Adipocyte (in vitro differentiated cells): Measurements from ENCODE around the gene WWP2.
"Not testable (repeated sequence)": the region's sequence is repeated elsewhere in the genome, so short reads cannot be mapped to it uniquely, and the experiment has no call there.

ENCODE experiments used
- DNase-seq: peaks from one replicate; pipeline ENCODE4 v3.0.0-alpha.2; 2015; ENCODE audit warnings: low read depth
- H3K27me3 ChIP-seq: replicated peaks from 2 replicates; pipeline ENCODE4 v1.7.0; 2013; ENCODE audit warnings: mild to moderate bottlenecking, low read length, moderate library complexity; ENCODE audit not compliant: control insufficient read depth, insufficient read depth
- H3K36me3 ChIP-seq: 2 replicates; pipeline ENCODE4 v1.7.0; 2013; ENCODE audit warnings: low read length, mild to moderate bottlenecking, moderate library complexity; ENCODE audit not compliant: control insufficient read depth, insufficient read depth, severe bottlenecking
- H3K4me1 ChIP-seq: 2 replicates; pipeline ENCODE4 v1.7.0; 2013; ENCODE audit warnings: mild to moderate bottlenecking, low read length, moderate library complexity; ENCODE audit not compliant: control insufficient read depth, insufficient read depth
- H3K4me3 ChIP-seq: 2 replicates; pipeline ENCODE4 v1.7.0; 2013; ENCODE audit warnings: mild to moderate bottlenecking, low read length, moderate library complexity
- H3K9ac ChIP-seq: 2 replicates; pipeline ENCODE4 v1.7.0; 2013; ENCODE audit warnings: mild to moderate bottlenecking, low read length, moderate library complexity
- H3K9me3 ChIP-seq: 2 replicates; pipeline ENCODE4 v1.7.0; 2013; ENCODE audit warnings: mild to moderate bottlenecking, low read length, moderate library complexity; ENCODE audit not compliant: control insufficient read depth

The WWP2 gene

DNA sequence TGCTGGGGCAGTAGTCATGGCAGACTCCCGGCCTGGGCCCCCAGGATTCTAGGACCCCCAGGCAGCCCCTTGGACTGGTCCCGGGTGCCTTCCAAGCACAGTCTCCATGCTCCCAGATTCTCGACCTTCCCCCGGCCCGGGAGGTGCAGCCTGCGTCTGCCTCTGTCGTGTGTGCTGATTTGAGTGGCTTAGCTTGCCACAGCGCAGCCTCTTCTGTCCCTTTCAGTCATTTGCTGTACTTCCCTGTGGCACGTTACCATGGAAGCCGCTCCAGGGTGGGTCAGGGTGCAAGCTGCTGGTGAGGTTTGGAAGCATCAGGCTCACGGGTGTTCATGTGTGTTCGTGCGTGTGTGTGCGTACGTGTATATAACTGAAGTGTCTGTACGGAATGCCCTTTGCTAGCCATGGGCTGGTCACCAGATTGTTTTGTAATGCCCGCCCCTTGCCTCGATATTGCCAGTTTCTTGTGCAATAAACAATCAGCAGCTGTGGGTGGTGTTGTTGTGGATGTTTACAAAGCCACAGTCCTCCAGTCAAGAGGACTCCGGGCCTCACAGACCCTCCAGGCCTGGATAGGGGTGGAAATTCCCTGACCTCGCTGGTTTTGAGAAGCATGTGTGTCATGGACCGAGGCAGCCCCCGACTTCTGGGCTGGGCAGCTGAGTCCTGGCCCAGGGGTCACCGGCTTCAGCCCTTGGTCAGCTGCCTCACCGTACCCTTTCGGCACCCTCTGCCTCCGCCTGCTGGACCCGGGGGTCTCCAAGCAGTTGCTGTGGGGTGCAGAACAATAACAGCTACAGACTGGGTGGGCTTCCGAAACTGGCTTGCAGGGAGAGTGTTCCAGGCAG, 179.3 kb downstream of the WWP2 start:
- Histone ChIP-seq H3K27me3 (no peaks in the 10 kb centered on the region), H3K9me3 (no peaks in the 10 kb centered on the region), H3K9ac (peak overlapping the region; percentile 59), H3K4me1 (peaks cover 20% of the 10 kb centered on the region), H3K36me3 (peaks cover 35% of the 10 kb centered on the region), H3K4me3 (peak overlapping the region; percentile 19)
- no peak for DNase-seq

GRCh38 chr16:69942099-69942491, 180.0 kb downstream of the WWP2 start:
- H3K36me3 ChIP-seq, result peaks cover 29% of the 10 kb centered on the region
- H3K4me1 ChIP-seq, result peaks cover 20% of the 10 kb centered on the region
- no peak for DNase-seq
- peak overlapping the region; percentile 59 for H3K9ac ChIP-seq
- H3K9me3 ChIP-seq, result no peaks in the 10 kb centered on the region
- no peaks in the 10 kb centered on the region for H3K27me3 ChIP-seq
- H3K4me3 ChIP-seq, result peak overlapping the region; percentile 19

DNA sequence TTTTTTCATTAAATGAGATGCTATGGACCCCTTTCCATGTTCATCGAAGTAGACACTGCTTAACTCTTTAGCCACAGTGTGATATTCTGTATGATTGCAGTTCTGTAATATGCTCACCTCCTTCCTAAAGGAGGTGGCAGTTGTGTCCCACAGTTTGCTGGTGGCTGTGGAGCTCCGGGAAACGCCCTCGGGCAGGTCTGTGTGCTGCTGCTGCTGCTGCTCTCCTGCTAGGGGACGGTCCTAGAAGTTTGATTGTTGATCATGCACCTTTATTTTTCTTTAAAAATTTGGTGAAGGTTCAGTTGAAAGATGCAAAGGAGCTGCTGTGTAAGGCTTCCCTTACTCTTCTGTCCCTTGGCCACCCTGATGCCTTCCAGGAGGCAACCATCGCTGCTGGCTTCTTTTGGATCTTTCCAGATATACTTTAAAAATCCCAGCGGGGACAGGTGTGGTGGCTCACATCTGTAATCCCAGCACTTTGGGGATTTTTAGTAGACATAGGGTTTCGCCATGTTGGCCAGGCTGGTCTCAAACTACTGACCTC, 180.6 kb downstream of the WWP2 start:
- Histone ChIP-seq H3K4me3 (no peak overlapping the region), H3K9me3 (no peaks in the 10 kb centered on the region), H3K36me3 (peaks cover 23% of the 10 kb centered on the region), H3K9ac (no peak overlapping the region), H3K27me3 (no peaks in the 10 kb centered on the region), H3K4me1 (peaks cover 20% of the 10 kb centered on the region)
- no peak for DNase-seq

DNA sequence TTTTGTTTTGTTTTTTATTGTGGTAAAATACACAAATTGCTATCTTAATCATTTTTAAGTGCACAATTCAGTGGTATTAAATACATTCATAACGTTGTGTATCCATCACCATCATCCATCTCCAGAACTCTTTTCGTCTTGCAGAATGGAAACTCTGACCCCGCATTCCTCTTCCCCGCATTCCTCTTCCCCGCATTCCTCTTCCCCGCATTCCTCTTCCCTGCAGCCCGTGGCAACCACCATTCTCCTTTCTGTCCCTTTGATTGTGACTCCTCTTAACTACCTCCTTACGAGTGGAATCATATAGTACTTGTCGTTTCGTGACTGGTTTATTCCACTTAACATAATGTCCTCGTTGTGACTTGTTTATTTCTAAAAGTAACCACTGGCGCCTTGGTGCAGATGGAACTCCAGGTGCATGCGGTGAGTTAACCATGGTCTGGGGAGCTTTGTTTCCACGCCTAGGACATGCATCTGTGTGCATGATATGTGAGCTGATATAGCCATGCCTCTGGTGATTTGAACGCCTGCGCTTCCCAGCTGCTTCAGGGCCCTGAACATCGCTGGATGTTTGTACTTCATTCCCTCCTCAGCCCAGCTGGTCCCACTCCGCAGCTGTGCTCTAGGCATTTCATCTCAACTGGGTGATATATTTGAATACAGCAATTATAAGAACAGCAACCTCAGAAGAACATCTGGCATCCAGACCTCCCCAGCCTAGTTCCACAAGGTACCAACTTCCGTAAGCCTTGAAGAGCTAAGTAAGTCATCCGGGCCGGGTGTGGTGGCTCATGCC, 181.3 kb downstream of the WWP2 start:
- H3K4me1 ChIP-seq, result peaks cover 20% of the 10 kb centered on the region
- H3K9me3 ChIP-seq, H3K4me3 ChIP-seq, H3K9ac ChIP-seq, H3K27me3 ChIP-seq, DNase-seq: not testable (repeated sequence)
- peaks cover 18% of the 10 kb centered on the region for H3K36me3 ChIP-seq

DNA sequence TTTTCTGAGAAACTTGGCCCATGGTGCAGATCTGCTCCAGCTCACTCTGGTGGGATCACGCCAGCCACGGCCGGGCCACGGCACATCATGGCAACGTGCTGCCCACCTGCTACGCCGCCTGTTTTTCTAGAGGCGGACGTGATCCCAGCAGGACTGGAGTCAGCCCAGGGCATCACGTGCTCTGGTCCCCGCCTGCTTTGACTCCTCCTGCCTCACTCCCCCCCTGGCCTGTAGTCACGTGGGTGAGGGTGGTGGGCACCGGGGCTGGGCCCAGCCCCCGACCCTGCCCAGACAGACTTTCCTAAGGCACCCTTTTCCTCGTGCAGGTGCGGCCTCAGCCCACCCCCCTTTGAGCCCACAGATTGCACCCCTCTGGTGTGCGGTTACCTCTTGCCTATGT, 188.3 kb downstream of the WWP2 start:
- H3K27me3 ChIP-seq, H3K4me1 ChIP-seq, DNase-seq, H3K4me3 ChIP-seq, H3K36me3 ChIP-seq, H3K9me3 ChIP-seq, H3K9ac ChIP-seq: not testable (repeated sequence)

DNA sequence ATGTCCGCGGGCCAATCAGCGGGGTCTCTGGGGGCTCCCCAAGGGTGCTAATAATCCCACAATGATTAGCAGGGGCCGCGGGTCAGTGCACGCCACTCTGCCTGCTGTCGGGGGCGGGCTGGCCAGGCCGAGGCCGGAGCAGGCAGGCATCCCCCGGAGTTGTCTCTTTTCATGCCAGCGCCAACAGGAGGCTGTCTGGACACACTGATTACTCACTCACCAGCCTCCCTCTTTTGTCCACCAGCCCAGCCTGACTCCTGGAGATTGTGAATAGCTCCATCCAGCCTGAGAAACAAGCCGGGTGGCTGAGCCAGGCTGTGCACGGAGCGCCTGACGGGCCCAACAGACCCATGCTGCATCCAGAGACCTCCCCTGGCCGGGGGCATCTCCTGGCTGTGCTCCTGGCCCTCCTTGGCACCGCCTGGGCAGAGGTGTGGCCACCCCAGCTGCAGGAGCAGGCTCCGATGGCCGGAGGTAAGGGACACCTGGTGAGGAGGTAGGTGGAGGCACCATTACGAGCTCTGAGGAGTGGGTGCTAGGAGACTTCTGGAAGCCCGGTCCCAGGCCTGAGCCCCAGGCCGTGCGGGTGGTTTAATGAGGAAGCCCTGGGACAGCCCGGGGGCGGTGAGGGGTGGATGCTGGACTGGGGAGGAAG, 189.0 kb downstream of the WWP2 start, which contains the start of gene CLEC18A:
CLEC18A (plus strand) TSS at position 318 of the 655 bp plus-strand sequence; CDS start at position 351, 33 bp downstream.
- H3K36me3 ChIP-seq, H3K4me3 ChIP-seq, H3K9ac ChIP-seq, H3K27me3 ChIP-seq, DNase-seq, H3K4me1 ChIP-seq, H3K9me3 ChIP-seq: not testable (repeated sequence)

DNA sequence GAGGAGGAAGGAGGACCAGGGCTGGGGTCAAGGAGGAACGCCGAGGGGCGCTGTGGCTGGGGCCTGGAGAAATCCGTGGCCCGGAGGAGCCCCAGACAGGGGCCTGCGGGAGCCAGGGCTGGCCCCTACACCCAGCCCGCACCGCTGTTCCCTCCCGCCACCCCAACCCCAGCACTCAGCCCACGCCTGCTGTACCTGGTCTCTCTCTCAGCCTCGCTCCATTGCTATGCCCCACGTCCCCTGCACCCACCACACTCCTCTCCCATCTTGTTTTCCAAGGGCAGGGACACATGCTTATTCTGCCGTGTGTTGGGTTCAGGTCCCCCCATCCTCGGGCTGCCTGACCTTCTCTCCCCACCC, 189.5 kb downstream of the WWP2 start:
- not testable (repeated sequence) for H3K9ac ChIP-seq, H3K4me3 ChIP-seq, H3K9me3 ChIP-seq, H3K4me1 ChIP-seq, H3K27me3 ChIP-seq, DNase-seq, H3K36me3 ChIP-seq

- H3K9me3 ChIP-seq, DNase-seq, H3K4me3 ChIP-seq, H3K9ac ChIP-seq, H3K4me1 ChIP-seq, H3K36me3 ChIP-seq, H3K27me3 ChIP-seq: not testable (repeated sequence)
These were observed 190.0 kb downstream of the WWP2 start for GRCh38 chr16:69952116-69952515.

GRCh38 chr16:69952572-69953355, 190.6 kb downstream of the WWP2 start:
- not testable (repeated sequence) for DNase-seq, H3K4me1 ChIP-seq

GRCh38 chr16:69954241-69954640, 192.1 kb downstream of the WWP2 start:
- DNase-seq, H3K4me3 ChIP-seq, H3K27me3 ChIP-seq, H3K9ac ChIP-seq, H3K9me3 ChIP-seq, H3K4me1 ChIP-seq, H3K36me3 ChIP-seq: not testable (repeated sequence)

More at GRCh38 chr16:69952572-69953355, 190.6 kb downstream of the WWP2 start:
- not testable (repeated sequence) for H3K9ac ChIP-seq, H3K9me3 ChIP-seq, H3K27me3 ChIP-seq, H3K36me3 ChIP-seq, H3K4me3 ChIP-seq
